OCI-LY3 (cell line): Measurements from ENCODE around the gene COMMD3.

Experiments
- EZH2phosphoT487 ChIP-seq: fragments of 200-600 bp; shearing (Covaris generic); IDR thresholded peaks from 2 replicates; pipeline ENCODE4 v1.6.1; 2018; ENCODE audit warnings: antibody characterized with exemption, mixed run types, low read depth
- TF ChIP-seq, protein P1 (sequence below): fragments of 200-600, 300-600 bp; sonication (generic); IDR thresholded peaks from 2 replicates; pipeline ENCODE4 v1.5.1; 2014; ENCODE audit warnings: antibody characterized with exemption, low read length, low read depth

DNA sequence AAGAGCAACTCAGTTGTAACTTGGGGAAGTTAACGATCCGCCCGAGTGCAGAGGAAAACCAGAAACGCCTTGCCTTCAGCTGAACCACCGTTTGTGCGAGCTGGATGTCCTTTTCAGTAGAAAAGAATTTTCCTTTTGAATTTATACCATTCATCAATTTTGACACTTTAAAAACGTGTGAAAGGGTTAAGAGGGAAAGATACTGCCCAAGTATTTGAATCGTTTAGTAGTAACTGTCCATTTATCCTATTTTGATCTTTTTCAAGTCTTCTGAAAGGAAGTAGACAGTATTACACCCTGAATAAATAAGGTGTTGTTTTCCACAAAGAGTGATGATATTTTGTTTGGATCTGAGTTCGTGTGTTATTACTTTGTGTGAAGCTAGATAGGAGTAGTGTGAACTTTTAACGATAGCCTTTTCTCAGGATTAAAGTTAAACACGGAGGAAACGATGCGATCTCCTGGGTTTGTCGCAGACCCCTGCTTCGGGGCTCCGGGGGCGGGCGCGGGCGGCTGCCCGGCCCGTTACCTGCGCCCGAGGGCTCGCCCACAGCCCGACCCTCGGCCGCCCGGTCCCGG lies 3.9 kb downstream of the COMMD3 start:
- TF ChIP-seq, protein P1, sequence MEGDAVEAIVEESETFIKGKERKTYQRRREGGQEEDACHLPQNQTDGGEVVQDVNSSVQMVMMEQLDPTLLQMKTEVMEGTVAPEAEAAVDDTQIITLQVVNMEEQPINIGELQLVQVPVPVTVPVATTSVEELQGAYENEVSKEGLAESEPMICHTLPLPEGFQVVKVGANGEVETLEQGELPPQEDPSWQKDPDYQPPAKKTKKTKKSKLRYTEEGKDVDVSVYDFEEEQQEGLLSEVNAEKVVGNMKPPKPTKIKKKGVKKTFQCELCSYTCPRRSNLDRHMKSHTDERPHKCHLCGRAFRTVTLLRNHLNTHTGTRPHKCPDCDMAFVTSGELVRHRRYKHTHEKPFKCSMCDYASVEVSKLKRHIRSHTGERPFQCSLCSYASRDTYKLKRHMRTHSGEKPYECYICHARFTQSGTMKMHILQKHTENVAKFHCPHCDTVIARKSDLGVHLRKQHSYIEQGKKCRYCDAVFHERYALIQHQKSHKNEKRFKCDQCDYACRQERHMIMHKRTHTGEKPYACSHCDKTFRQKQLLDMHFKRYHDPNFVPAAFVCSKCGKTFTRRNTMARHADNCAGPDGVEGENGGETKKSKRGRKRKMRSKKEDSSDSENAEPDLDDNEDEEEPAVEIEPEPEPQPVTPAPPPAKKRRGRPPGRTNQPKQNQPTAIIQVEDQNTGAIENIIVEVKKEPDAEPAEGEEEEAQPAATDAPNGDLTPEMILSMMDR = no peak
- TF ChIP-seq EZH2phosphoT487 = no peak
